Loucy (cell line): ENCODE measurements around the gene GPR135.

Experiments used
- CTCF ChIP-seq: fragments of 200-600 bp; sonication (generic); conservative IDR thresholded peaks from 2 replicates; pipeline ENCODE4 v1.5.1; 2014; ENCODE audit warnings: mild to moderate bottlenecking, antibody characterized with exemption, low read length
- EZH2phosphoT487 ChIP-seq: fragments of 200-600 bp; IDR thresholded peaks from 2 replicates; pipeline ENCODE4 v1.6.1; 2018; ENCODE audit warnings: antibody characterized with exemption, mild to moderate bottlenecking, moderate library complexity, borderline replicate concordance

GRCh38 chr14:59465316-59466135 lies at the start of gene GPR135:
- no peak for TF ChIP-seq CTCF
- TF ChIP-seq EZH2phosphoT487: no peak
